ENCODE results near the gene ASPRV1. TPM values are rescaled to one million over a fixed set of nuclear protein-coding genes. Genes with fewer than 3 reads are reported as not detected.

Gene ASPRV1
- total RNA-seq, 1 donor from 2014 or later, result 0.26 TPM

GRCh38 chr2:69947325-69947931 is 14.0 kb downstream of the ASPRV1 start:
- no peaks in the 10 kb centered on the region for H3K27me3 ChIP-seq (ENCODE audit: control insufficient read depth, insufficient read depth, low read length)
- H3K4me3 ChIP-seq (ENCODE audit: low read depth, low read length), result no peak overlapping the region
- DNase-seq (ENCODE audit: low read depth) (peak; percentile 74), FAIRE-seq (no peak)
- H3K36me3 ChIP-seq (ENCODE audit: control insufficient read depth, insufficient read depth, low read length), result no peaks in the 10 kb centered on the region
- TF ChIP-seq, protein P1, sequence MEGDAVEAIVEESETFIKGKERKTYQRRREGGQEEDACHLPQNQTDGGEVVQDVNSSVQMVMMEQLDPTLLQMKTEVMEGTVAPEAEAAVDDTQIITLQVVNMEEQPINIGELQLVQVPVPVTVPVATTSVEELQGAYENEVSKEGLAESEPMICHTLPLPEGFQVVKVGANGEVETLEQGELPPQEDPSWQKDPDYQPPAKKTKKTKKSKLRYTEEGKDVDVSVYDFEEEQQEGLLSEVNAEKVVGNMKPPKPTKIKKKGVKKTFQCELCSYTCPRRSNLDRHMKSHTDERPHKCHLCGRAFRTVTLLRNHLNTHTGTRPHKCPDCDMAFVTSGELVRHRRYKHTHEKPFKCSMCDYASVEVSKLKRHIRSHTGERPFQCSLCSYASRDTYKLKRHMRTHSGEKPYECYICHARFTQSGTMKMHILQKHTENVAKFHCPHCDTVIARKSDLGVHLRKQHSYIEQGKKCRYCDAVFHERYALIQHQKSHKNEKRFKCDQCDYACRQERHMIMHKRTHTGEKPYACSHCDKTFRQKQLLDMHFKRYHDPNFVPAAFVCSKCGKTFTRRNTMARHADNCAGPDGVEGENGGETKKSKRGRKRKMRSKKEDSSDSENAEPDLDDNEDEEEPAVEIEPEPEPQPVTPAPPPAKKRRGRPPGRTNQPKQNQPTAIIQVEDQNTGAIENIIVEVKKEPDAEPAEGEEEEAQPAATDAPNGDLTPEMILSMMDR (IDR thresholded peaks at IDR 0.05; ENCODE audit: insufficient read depth, low read length, severe bottlenecking), result no peak

DNA sequence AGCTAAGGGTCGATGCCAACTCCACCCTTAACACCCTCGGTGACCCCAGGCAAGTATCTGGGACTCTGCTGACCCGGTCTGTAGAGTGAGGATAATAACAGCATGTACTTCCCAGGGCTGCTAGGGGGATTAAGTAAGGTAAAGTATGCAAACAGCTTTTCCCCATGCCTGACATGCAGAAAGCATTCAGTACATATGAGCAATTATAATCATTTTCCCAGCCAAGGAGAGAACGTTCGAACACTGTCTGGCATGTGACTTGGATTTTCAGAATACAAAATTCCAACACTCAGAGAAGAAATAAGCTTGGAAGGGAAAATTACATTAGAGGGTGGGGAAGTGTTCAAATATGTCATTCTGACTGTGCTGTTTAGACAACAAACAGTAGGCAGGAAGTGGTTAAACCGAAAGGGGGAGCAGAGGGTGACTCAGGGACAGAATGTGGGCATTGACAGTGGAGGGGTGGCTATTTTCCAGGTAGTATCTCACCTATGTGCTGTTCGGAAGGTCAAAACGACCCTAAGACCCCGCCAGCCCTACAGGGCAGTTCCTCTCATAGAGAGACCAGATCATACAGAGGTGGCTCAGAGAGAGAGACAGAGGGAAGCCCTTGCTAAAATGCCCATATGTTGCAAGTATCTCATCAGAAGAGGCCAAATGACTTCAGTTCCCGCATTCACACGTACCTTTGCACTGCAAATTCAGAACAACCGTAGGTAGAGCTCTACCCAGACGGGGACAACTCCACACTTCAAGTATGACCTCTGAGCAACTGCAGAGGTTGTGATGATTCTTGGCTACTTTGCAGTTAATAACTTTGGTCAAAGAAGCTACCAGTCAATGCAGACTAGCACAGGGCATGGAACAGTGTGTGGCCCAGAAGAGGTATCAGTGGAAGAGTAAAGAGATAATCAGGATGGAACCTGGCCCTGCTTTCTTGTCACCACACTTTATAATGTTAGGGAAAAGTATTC is 14.8 kb downstream of the ASPRV1 start:
- Histone ChIP-seq H3K27me3 (ENCODE audit: control insufficient read depth, insufficient read depth, low read length) (no peaks in the 10 kb centered on the region), H3K36me3 (ENCODE audit: control insufficient read depth, insufficient read depth, low read length) (no peaks in the 10 kb centered on the region), H3K4me3 (ENCODE audit: low read depth, low read length) (no peak overlapping the region)
- DNase-seq (ENCODE audit: low read depth) (peak; percentile 97), FAIRE-seq (no peak)
- TF ChIP-seq, protein P1 (IDR thresholded peaks at IDR 0.05; ENCODE audit: insufficient read depth, low read length, severe bottlenecking), result no peak

- FAIRE-seq, result no peak
- H3K4me3 ChIP-seq (ENCODE audit: low read depth, low read length), result no peak overlapping the region
- TF ChIP-seq, protein P1 (IDR thresholded peaks at IDR 0.05; ENCODE audit: insufficient read depth, low read length, severe bottlenecking), result no peak
- no peaks in the 10 kb centered on the region for H3K27me3 ChIP-seq (ENCODE audit: control insufficient read depth, insufficient read depth, low read length)
- peak; percentile 34 for DNase-seq (ENCODE audit: low read depth)
- peaks cover 2% of the 10 kb centered on the region for H3K36me3 ChIP-seq (ENCODE audit: control insufficient read depth, insufficient read depth, low read length)
These were observed 15.5 kb downstream of the ASPRV1 start for GRCh38 chr2:69945941-69946340.

DNA sequence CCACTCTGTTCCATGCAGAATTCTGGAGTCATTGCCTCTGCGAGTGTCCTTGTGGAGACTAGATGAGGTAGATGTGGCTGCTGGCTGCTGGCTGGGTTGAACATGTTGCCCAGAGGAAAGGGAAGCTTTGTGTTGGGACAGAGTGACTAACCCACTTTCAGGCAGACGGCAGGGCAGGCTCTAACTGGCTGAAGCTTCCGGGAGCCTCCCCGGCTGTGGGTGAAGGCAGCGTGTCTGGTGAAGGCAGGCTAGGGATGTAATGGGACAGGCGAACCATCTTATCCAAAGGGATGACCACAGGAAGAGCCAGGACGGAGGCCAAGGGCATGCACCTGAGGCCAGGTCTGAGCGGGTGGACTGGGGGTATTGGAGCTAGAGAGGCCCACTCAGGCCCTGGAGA is 16.0 kb downstream of the ASPRV1 start:
- DNase-seq (ENCODE audit: low read depth), result peak; percentile 95
- H3K4me3 ChIP-seq (ENCODE audit: low read depth, low read length), result no peak overlapping the region
- no peak for FAIRE-seq
- H3K36me3 ChIP-seq (ENCODE audit: control insufficient read depth, insufficient read depth, low read length), result peaks cover 2% of the 10 kb centered on the region
- TF ChIP-seq, protein P1 (IDR thresholded peaks at IDR 0.05; ENCODE audit: insufficient read depth, low read length, severe bottlenecking), result no peak
- no peaks in the 10 kb centered on the region for H3K27me3 ChIP-seq (ENCODE audit: control insufficient read depth, insufficient read depth, low read length)

DNA sequence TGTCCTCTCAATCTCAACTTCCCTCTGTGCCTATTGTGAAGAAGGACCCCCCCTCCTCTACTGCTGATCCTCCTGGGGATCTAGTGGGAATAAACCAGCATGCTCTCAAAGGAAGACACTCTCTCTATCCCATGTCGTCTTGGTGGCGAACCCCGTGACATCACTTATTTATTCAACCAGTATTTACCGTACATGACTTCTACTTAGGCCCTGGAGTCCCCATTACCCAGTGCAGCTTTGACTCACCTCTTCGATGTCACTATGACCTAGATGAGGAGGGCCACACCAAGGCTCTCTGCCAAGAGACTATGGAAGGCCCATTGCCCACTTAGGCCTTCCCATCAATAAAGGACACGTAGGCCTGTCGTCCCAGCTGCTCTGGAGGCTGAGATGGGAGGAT is 16.7 kb downstream of the ASPRV1 start:
- TF ChIP-seq, protein P1 (IDR thresholded peaks at IDR 0.05; ENCODE audit: insufficient read depth, low read length, severe bottlenecking), result no peak
- peaks cover 5% of the 10 kb centered on the region for H3K36me3 ChIP-seq (ENCODE audit: control insufficient read depth, insufficient read depth, low read length)
- FAIRE-seq (no peak), DNase-seq (ENCODE audit: low read depth) (no peak)
- no peaks in the 10 kb centered on the region for H3K27me3 ChIP-seq (ENCODE audit: control insufficient read depth, insufficient read depth, low read length)
- no peak overlapping the region for H3K4me3 ChIP-seq (ENCODE audit: low read depth, low read length)

Measured in bronchial epithelial cell (primary cell).